ENCODE measurements around the gene AP4E1. TPM values are rescaled to one million over a fixed set of nuclear protein-coding genes. Genes with fewer than 3 reads are reported as not detected.
"Not testable (repeated sequence)": the region's sequence is repeated elsewhere in the genome, so short reads cannot be mapped to it uniquely, and the experiment has no call there.

The AP4E1 gene
- total RNA-seq, 4 donors from 2014 or later, result 9.9 to 13.2 (median 10.6) TPM

GRCh38 chr15:51024735-51025453 lies 116.4 kb downstream of the AP4E1 start:
- no peaks in the 10 kb centered on the region for H3K27me3 ChIP-seq
- no peak overlapping the region for H3K27ac ChIP-seq (replicated peaks in 1 of 4)
- intact Hi-C loops (cut with DNase I), result no loop called here
- H3K36me3 ChIP-seq, result no peaks in the 10 kb centered on the region
- TF ChIP-seq POLR2A (IDR thresholded peaks at IDR 0.05; ENCODE audit: low read depth), result no peak
- TF ChIP-seq POLR2AphosphoS5 (IDR thresholded peaks at IDR 0.05), result no peak
- no peak for TF ChIP-seq EP300 (IDR thresholded peaks at IDR 0.05)
- TF ChIP-seq, protein P1, sequence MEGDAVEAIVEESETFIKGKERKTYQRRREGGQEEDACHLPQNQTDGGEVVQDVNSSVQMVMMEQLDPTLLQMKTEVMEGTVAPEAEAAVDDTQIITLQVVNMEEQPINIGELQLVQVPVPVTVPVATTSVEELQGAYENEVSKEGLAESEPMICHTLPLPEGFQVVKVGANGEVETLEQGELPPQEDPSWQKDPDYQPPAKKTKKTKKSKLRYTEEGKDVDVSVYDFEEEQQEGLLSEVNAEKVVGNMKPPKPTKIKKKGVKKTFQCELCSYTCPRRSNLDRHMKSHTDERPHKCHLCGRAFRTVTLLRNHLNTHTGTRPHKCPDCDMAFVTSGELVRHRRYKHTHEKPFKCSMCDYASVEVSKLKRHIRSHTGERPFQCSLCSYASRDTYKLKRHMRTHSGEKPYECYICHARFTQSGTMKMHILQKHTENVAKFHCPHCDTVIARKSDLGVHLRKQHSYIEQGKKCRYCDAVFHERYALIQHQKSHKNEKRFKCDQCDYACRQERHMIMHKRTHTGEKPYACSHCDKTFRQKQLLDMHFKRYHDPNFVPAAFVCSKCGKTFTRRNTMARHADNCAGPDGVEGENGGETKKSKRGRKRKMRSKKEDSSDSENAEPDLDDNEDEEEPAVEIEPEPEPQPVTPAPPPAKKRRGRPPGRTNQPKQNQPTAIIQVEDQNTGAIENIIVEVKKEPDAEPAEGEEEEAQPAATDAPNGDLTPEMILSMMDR (IDR thresholded peaks at IDR 0.05), result no peak
- 57% methylated on average over 4 of the region's 4 CpGs for WGBS
- no peak for DNase-seq (ENCODE audit: extremely low spot score)
- H3K9me3 ChIP-seq, result no peaks in the 10 kb centered on the region
- no peak overlapping the region for H3K4me3 ChIP-seq
- H3K4me1 ChIP-seq, result peaks cover 0 to under 1% (median 0%) of the 10 kb centered on the region in 4 donors

- Histone ChIP-seq H3K36me3 (no peaks in the 10 kb centered on the region), H3K9me3 (no peaks in the 10 kb centered on the region), H3K27me3 (no peaks in the 10 kb centered on the region), H3K4me3 (no peak overlapping the region), H3K4me1 (peaks cover 0 to 6% (median 4%) of the 10 kb centered on the region in 4 donors), H3K27ac (replicated peaks in 1 of 4) (no peak overlapping the region)
- WGBS, result 90% methylated on average over 3 of the region's 3 CpGs
- no peak for DNase-seq (ENCODE audit: extremely low spot score)
- no peak for TF ChIP-seq POLR2AphosphoS5 (IDR thresholded peaks at IDR 0.05)
- TF ChIP-seq, protein P1 (IDR thresholded peaks at IDR 0.05), result no peak
- no peak for TF ChIP-seq EP300 (IDR thresholded peaks at IDR 0.05)
- no peak for TF ChIP-seq POLR2A (IDR thresholded peaks at IDR 0.05; ENCODE audit: low read depth)
- intact Hi-C loops (cut with DNase I), result no loop called here
These were observed 117.0 kb downstream of the AP4E1 start for GRCh38 chr15:51025454-51025846.

DNA sequence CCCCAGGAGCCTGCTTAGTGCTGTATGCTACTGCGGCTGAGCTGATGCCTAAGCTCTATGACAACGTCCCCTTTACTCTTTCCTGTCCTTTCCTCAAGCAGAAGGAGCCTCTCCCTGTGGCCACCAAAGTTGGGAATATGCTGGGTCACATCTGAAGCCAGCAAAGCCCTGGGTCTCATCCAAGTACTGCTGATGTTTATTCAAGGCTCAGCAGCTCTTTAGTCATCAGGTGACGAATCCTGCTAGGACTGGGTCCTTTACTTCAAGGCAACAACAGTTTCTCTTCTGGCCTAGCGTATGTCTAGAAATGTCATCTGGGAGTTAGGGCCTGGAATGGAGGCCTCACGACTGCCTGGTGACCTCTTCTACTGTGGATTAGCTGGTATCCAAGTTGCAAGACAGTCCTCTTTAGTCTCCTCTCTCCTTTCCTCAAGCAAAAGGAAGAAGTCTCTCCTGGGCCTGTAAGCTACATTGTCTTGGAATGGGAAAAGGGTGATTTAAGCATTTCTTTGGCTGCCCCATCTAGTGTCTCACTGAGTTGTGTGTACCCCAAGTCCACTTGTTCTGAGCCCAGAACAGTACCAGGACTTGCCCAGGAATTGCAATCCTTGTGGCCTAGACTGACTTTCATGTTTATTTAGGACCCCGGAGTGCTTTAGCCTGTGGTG lies 122.3 kb downstream of the AP4E1 start:
- Histone ChIP-seq H3K4me3 (no peak overlapping the region), H3K36me3 (no peaks in the 10 kb centered on the region), H3K27me3 (no peaks in the 10 kb centered on the region), H3K9me3 (no peaks in the 10 kb centered on the region), H3K4me1 (peaks cover 0 to 15% (median 13%) of the 10 kb centered on the region in 4 donors), H3K27ac (replicated peaks in 1 of 4) (peak overlapping the region; percentile 27 to 62 (median 47))
- DNase-seq (ENCODE audit: extremely low spot score), result no peak
- peak in 1 of 2 donors; percentile 35 for TF ChIP-seq POLR2AphosphoS5 (IDR thresholded peaks at IDR 0.05)
- TF ChIP-seq, protein P1 (IDR thresholded peaks at IDR 0.05), result no peak
- intact Hi-C loops (cut with DNase I), result no loop called here
- 71% methylated on average over 4 of the region's 6 CpGs for WGBS

- H3K27me3 ChIP-seq; DNase-seq (ENCODE audit: extremely low spot score); H3K4me1 ChIP-seq; intact Hi-C loops (cut with DNase I); H3K4me3 ChIP-seq; H3K9me3 ChIP-seq; H3K27ac ChIP-seq (replicated peaks in 1 of 4); H3K36me3 ChIP-seq: not testable (repeated sequence)
- WGBS, result 98% methylated on average over 13 of the region's 13 CpGs
These were observed 129.0 kb downstream of the AP4E1 start for GRCh38 chr15:51037474-51037873.

GRCh38 chr15:51038162-51038973 lies 129.9 kb downstream of the AP4E1 start:
- intact Hi-C loops (cut with DNase I), result no loop called here
- no peaks in the 10 kb centered on the region for H3K4me1 ChIP-seq
- H3K4me3 ChIP-seq, result no peak overlapping the region
- WGBS, result 91% methylated on average over 6 of the region's 7 CpGs
- DNase-seq (ENCODE audit: extremely low spot score), result peak; percentile 47
- no peaks in the 10 kb centered on the region for H3K9me3 ChIP-seq
- no peaks in the 10 kb centered on the region for H3K27me3 ChIP-seq
- H3K27ac ChIP-seq (replicated peaks in 1 of 4), result no peak overlapping the region
- no peaks in the 10 kb centered on the region for H3K36me3 ChIP-seq
- TF ChIP-seq, protein P1 (IDR thresholded peaks at IDR 0.05), result no peak
- TF ChIP-seq POLR2A (IDR thresholded peaks at IDR 0.05; ENCODE audit: low read depth) (no peak), POLR2AphosphoS5 (IDR thresholded peaks at IDR 0.05) (no peak), EP300 (IDR thresholded peaks at IDR 0.05) (no peak)

All from esophagus muscularis mucosa (tissue), 4 donors.